Type B pancreatic cell (in vitro differentiated cells): Measurements from ENCODE around the gene CDK6. TPM values are rescaled to one million over a fixed set of nuclear protein-coding genes. Genes with fewer than 3 reads are reported as not detected.

ENCODE experiments used
- DNase-seq: peaks from one replicate; pipeline ENCODE4 v3.0.0; 2021; ENCODE audit warnings: mixed read lengths; ENCODE audit not compliant: unreplicated experiment; ENCODE audit errors: extremely low spot score
- H3K27ac Mint-ChIP-seq: 2 replicates; pipeline ENCODE4 v1.8.0; 2021; ENCODE audit warnings: mild to moderate bottlenecking, mixed read lengths
- H3K27me3 Mint-ChIP-seq: 2 replicates; pipeline ENCODE4 v1.8.0; 2021; ENCODE audit warnings: mixed read lengths
- H3K36me3 Mint-ChIP-seq: 2 replicates; pipeline ENCODE4 v1.8.0; 2021; ENCODE audit warnings: mixed read lengths
- H3K4me1 Mint-ChIP-seq: one replicate; pipeline ENCODE4 v1.8.0; 2021; ENCODE audit warnings: mixed read lengths; ENCODE audit not compliant: unreplicated experiment
- H3K4me3 Mint-ChIP-seq: 2 replicates; pipeline ENCODE4 v1.8.0; 2021; ENCODE audit warnings: mild to moderate bottlenecking, mixed read lengths
- H3K9me3 Mint-ChIP-seq: 2 replicates; pipeline ENCODE4 v1.8.0; 2021; ENCODE audit warnings: mixed read lengths
- CTCF ChIP-seq: fragments of 200-600 bp; sonication (generic); conservative IDR thresholded peaks from 2 replicates; pipeline ENCODE4 v1.5.0; 2021; ENCODE audit warnings: antibody characterized with exemption, mild to moderate bottlenecking
- total RNA-seq: library from RNA; stranded (reverse); gene quantifications from 2 replicates; pipeline ENCODE4 v1.2.1, GENCODE V29; 2021; ENCODE audit warnings: low replicate concordance

The CDK6 gene
- total RNA-seq, 1 donor from 2014 or later, result 68.5 TPM

- no peak overlapping the region for H3K27ac Mint-ChIP-seq
Measured at GRCh38 chr7:92641921-92642511, 194.4 kb downstream of the CDK6 start.

GRCh38 chr7:92639966-92640365, 196.4 kb downstream of the CDK6 start:
- no peak overlapping the region for H3K27ac Mint-ChIP-seq
- no peak overlapping the region for H3K4me3 Mint-ChIP-seq
- no peak for TF ChIP-seq CTCF
- no peak for DNase-seq
- H3K9me3 Mint-ChIP-seq, result no peaks in the 10 kb centered on the region
- H3K36me3 Mint-ChIP-seq, result no peaks in the 10 kb centered on the region
- peaks cover 8% of the 10 kb centered on the region for H3K4me1 Mint-ChIP-seq
- H3K27me3 Mint-ChIP-seq, result no peaks in the 10 kb centered on the region

More at GRCh38 chr7:92641921-92642511, 194.4 kb downstream of the CDK6 start:
- Mint-ChIP-seq H3K9me3 (no peaks in the 10 kb centered on the region), H3K4me1 (peaks cover 6% of the 10 kb centered on the region), H3K4me3 (no peak overlapping the region), H3K27me3 (no peaks in the 10 kb centered on the region), H3K36me3 (no peaks in the 10 kb centered on the region)
- no peak for DNase-seq
- TF ChIP-seq CTCF, result no peak

- no peak for TF ChIP-seq CTCF
- no peaks in the 10 kb centered on the region for H3K9me3 Mint-ChIP-seq
- no peak overlapping the region for H3K27ac Mint-ChIP-seq
- H3K36me3 Mint-ChIP-seq, result no peaks in the 10 kb centered on the region
- H3K4me1 Mint-ChIP-seq, result peaks cover 12% of the 10 kb centered on the region
- no peaks in the 10 kb centered on the region for H3K27me3 Mint-ChIP-seq
- no peak overlapping the region for H3K4me3 Mint-ChIP-seq
- no peak for DNase-seq
Measured at GRCh38 chr7:92639213-92639896, 197.0 kb downstream of the CDK6 start.

GRCh38 chr7:92636018-92636560, 200.3 kb downstream of the CDK6 start:
- no peaks in the 10 kb centered on the region for H3K9me3 Mint-ChIP-seq

GRCh38 chr7:92635538-92635937, 200.8 kb downstream of the CDK6 start:
- Mint-ChIP-seq H3K9me3 (no peaks in the 10 kb centered on the region), H3K27ac (no peak overlapping the region), H3K4me3 (no peak overlapping the region), H3K36me3 (no peaks in the 10 kb centered on the region), H3K27me3 (no peaks in the 10 kb centered on the region), H3K4me1 (peaks cover 27% of the 10 kb centered on the region)
- DNase-seq, result no peak
- TF ChIP-seq CTCF, result no peak

More at GRCh38 chr7:92636018-92636560, 200.3 kb downstream of the CDK6 start:
- TF ChIP-seq CTCF, result no peak
- Mint-ChIP-seq H3K27ac (no peak overlapping the region), H3K4me1 (peaks cover 27% of the 10 kb centered on the region), H3K36me3 (no peaks in the 10 kb centered on the region), H3K4me3 (no peak overlapping the region), H3K27me3 (no peaks in the 10 kb centered on the region)
- DNase-seq, result no peak
